HG03469 (cell line): ENCODE data around the gene PI16.
A peak's percentile ranks its signal among the peaks of the same experiment; 100 is the strongest.

ENCODE experiments used
- ATAC-seq: cut with Tn5 transposase; IDR thresholded peaks from one replicate; pipeline ENCODE4 v1.9.1; 2021; ENCODE audit warnings: mild to moderate bottlenecking, moderate library complexity, moderate number of reproducible peaks; ENCODE audit not compliant: unreplicated experiment

The PI16 gene

DNA sequence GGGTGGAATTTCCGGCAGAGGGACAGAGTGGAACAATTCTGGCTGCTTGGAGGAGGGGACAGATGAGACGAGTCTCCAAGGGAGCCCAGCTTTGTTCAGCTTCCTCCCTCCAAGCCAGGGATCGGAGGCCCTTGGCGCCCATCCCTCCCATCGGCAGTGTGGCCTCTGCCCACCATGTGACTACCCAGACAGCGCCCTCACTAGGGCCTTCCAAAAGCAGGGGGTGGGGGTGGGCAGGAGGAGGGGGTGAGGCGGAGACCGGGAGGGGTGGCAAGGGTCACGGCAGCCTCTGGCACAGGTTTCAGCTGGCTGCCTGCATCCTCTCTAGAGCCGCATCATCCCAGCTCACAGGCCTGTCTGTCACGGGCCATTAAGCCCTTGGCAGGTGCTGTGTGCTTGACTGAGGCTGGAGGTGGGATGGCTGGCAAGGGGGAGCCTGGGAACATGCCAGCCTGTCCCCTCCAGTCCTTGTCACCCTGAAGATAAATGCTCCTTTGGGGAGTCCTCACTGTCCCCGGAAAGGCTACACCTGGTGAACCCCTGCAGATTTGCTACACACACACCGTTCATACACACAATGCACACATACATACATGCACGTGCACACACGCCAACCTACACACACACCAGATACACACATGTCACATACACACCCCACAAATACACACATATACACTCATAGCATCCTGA is 44.7 kb downstream of the PI16 start:
- no peak for ATAC-seq

DNA sequence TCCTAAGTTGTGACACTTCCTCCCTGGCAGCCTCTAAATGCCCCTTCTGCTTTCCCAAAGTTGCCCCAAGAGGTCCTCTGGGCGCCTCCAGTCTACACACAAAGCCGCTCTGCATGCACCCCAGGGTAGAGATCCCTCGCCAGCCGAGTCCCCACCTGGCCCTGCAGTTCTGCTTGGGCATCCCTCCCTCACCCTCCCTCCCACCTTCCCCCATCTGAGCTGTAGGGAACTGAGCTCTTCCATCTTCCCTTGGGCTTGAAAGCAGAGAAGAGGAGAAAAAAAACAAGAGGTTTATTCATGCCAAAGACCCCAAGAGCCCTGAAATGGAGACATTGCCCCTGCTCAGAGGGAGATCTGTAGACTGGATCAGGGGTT is 45.2 kb downstream of the PI16 start:
- ATAC-seq = no peak

DNA sequence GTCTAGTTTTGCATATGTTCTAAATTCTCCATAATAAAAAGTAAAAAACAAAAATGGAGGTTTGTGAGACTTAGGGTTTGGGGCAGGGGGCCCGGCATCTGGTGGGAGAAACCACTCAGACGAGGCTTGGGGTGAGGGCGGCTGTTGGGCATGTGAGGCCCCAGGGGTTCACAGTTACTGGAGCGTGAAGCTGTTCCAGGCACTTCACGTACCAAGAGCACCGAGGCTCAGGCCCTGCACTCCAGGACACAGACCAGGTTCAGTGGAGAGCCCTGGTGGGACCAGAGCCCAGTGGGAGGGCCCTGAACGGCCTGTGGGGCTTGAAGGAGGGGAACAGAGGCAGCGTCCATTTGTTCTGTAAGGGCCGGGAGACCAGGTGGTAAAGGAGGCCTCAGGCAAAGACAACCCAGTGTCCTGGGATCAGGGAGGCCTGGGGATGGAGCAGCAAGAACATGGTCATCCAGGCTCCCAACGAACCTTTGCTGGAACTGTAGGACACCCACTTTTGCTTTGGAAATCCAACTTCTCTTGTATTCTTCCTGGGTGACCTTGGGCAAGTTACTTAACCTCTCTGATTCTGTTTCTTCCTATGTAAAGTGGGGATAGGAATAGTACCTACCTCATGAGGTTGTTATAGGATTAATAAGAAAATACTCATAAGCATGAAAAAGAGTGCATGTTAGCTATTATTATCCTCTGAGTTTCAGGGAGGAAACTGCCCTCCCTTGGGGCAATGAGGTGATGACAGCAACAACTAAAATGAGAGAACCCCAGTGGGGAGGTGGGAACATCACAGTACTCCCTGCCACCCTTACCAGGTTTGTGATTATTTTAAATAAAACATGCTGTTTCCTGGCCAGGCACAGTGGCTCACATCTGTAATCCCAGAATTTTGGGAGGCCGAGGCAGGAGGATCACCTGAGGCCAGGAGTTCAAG is 49.8 kb downstream of the PI16 start:
- ATAC-seq = no peak

DNA sequence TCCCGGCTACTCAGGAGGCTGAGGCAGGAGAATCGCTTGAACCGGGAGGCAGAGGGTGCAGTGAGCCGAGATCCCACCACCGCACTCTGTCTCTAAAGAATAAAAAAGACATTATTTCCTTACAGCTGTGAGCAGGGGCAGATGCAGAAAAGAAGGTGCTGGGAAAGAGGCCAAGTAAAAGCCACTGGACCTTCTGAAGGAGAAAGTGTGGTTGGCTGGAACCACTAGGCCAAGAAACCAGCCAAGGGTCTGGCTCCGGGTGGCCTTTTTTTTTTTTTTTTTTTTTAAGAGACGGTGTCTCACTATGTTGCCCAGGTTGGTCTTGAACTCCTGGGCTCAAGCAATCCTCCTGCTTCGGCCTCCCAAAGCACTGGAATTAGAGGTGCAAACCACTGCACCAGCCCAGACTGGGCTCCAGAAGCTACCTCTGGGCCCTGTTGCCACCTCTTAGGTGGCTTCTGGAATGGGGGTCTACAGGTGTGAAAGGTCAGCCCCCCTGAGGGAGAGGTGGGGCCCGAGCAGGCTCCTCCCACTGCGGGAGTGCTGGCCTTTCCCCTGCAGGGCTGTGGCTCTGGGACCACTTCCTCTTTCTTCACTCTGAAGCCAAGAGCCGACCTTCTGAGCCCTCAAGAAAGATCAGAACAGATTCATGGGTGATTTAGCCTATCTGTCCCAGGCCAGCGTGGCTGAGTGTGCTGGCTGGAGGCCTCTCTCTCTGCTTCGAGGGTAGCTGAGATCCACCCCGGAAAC is 50.7 kb downstream of the PI16 start, which contains the start of gene FGD2:
Gene FGD2 (plus strand): TSS at position 595 of the 750 bp plus-strand sequence. CDS start 163 bp downstream, outside the sequence.
- peak; percentile 42 for ATAC-seq

DNA sequence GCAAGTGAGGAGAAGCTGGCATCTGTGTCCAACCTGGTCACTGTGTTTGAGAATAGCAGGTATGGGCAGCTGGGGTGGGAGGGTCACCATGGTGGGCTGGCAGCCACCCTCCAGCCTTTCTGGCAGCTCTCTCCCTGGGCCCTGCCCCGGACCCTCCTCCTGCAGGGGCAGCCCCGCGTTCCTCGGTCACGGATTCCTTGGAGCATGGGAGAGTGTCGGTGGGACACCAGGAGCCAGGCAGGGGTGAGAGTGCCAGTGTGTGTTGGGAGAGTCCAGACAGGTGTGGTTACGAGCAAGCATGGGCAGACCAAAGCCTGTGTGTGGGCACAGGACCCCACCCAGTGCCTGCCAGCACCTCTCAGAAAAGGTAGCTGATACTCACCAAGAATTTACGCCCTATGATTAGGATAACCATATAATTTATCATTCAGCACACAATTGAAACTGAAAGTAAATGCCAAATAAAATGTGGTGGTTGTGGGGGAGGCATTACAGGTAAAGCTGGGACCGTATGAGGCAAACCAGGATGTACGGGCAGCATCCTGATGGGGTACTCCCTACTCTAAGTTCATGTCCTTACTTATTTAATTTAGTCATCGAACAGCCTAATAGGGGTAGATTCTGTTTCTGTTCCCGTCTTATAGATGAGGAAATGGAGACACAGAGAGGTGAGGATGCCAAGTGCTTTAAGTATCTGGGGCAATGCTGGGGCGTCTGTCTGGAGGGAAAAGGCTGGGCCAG is 51.5 kb downstream of the PI16 start:
- ATAC-seq = no peak

DNA sequence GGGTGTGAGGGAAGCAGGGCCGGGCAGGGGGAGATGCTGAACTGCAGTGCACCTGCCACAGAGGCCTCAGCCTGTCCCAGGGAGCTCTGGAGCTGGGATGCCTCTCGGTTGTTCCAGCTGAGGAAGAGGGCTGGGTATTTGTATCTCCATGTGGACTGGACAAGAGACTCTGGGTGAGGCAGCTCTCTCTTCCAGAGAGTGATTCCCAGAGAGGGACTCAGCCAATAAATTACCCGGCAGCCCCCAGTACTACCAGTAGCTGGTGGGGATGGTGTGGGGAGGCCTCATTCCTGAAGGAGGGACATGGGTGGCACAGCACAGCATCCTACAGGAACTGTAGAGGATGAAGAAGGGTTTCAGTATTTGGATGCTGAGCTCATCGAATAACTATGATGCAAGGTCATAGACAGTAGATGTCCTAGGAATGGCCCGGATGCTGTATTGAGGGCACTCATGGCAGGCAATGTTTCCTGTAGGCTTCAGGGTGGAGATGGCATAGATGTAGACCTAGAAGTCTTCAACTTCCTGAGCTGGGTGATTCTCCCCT is 52.3 kb downstream of the PI16 start:
- no peak for ATAC-seq

DNA sequence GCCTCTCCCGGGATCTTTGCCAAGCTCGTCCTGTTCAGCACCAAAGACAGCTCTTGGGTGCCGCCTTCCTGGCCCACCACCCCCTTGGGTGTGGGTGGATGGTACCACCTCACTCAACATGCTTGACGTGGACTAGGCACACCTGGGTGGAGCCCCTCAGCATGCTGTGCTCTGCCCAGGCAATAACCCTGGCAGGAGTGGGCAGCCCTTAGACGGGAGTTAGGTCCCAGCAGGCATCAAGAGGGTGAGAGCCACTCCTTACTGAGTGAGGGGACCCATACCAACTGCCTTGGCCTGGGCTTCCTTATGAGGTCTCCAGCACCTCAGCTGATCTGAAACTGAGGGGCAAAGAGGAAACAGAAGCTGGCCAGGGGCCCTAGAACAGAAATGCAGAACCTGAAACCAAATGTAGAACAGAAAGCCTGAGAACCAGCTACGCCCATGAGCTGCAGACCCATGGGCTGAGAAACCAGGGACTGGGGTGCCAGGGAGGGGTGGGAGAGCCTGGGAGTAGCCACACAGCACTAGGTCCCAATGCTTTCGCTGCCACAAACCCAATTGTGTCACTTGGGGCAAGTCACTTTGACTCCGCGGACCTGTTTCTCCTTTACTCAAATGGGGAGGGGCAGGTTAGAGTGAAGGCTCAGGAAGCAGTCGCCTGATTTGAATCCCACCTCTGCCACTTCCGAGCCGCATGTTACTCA is 53.0 kb downstream of the PI16 start:
- no peak for ATAC-seq

DNA sequence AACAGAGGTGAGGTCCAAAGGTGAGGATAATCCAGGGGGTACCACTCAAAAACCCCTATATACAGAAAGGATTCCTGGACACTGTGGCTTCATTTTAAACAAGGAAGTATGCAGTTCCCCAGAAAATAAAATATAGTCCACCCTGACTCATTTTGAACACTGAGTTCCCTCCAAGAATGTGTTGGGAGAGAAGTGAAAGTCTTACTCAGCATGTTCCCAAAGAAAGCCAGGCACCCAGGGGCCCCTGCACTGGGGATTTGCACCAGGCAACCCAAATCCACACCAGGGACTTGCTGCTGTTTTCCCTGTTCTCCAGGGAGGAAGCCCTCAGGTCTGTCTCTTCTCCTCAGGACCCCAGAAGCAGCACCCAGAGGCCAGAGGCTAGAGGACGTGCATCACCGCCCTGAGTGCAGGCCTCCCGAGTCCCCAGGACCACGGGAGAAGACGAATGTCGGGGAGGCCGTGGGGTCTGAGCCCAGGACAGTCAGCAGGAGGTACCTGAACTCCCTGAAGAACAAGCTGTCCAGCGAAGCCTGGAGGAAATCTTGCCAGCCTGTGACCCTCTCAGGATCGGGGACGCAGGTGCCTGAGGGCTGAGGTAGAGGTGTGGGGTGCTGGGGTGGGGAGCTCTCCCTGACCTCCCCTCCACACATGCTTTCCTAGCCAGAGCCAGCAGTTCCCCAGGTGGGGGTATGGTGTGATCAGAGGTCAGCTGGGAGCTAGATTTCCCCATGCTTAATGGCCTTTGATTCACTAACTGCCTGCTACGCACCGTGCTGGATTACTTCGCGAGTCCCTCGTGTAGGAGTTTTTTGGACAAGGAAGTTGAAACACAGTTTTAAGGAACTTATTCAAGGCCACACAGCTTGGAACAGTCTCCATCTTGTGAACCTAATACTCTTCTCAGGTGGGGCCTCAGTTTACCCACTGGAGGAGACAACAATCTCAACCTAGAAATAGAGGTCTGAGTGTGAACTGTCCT is 54.2 kb downstream of the PI16 start:
- no peak for ATAC-seq

DNA sequence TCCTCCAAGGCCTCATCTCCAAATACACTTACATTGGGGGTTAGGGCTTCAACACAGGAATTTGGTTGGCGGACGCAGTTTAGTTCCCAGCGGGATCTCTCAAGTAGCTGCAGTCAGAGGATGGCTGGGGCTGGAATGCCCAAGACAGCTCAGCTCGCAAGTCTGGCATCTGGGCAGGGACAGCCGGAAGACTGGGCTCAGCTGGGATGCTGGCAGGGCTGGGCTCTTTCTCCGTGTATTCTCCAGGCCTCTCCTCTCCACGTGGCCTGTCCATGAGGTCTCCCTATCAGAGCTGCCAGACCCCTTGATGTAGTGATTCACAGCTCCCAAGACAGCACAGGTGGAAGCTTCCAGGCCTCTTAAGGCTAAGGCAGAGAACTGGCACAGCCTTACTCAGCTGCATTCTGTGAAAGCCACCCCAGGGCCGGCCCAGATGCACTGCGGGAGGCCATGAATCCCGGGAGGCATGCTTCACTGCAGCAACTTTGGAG is 55.9 kb downstream of the PI16 start:
- ATAC-seq = no peak

DNA sequence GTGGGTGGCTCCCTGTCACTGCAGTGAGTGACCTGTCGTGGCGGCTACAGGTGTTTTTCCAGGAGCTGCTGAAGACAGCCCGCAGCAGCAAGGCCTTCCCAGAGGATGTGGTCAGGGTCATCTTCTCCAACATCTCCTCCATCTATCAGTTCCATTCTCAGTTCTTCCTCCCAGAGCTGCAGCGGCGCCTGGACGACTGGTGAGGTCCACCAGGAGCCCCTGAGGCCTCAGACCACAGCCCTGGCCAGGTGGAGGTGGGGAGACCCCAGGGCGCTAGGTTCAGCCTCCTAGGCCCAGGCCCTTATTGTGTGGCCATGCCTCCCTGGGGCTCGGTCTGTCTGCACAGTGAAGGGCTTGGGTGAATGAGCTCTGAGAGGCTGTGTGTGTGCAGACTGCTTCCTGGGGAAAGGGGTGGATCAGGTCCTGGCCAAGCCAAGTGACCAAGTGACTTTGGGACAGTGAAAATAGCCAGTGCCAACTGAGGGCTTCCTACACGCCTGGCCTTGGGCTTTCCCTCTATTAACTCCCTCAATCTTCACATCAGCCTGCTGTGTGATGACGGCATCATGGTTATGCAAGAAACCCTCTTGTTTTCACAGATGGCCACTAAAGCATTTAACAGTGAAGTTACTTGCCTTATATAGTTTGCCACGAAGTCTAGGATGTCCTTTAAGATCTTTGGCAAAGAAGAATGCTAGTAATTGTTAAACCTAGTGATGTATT is 57.3 kb downstream of the PI16 start:
- ATAC-seq = no peak

DNA sequence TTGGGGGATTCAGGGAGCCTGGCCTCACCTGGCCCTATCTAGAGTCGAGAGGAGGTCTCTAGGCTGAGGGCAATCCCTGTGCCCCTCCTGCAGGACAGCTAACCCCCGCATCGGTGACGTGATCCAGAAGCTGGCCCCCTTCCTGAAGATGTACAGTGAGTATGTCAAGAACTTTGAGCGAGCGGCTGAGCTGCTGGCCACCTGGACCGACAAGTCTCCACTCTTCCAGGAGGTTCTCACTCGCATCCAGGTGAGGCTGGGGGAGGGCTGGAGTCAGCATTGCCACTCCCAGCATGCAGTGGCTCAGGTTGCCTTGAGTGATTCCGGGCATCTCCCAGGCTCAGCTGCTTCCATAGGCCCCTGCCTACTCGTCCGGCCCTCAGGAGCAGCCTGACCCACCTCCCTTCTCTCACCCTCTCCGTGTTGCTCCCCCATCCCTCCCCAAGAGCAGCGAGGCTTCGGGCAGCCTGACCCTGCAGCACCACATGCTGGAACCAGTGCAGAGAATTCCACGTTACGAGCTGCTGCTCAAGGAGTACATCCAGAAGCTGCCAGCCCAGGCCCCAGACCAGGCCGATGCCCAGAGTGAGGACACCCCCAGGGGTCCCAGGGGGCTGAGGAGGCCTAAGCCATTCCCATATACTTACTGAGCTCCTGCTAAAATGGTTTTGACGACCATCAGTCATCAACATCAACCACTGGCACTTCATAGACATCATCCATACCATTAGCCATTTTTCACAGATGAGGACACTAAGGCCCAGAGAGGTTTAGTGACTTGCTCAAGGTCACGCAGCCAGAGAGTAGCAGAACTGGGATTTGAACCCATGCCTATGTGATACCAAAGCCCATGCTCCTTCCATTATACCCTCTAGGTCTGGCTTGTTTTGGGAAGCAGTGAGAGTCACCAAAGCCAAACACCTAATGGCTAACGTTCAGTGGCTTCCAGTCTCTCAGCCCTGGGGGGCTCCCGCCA is 59.3 kb downstream of the PI16 start:
- no peak for ATAC-seq
